Breast epithelium (tissue), 4 donors: ENCODE results near the gene NCOR1. TPM values are rescaled to one million over a fixed set of nuclear protein-coding genes. Genes with fewer than 3 reads are reported as not detected.

ENCODE experiments used
- DNase-seq, 2 donors: peaks; one replicate each; pipeline ENCODE4 v3.0.0-alpha.2; 2019; ENCODE audit warnings: low spot score in 2 of 2
- H3K27ac ChIP-seq, 2 donors: fragments of 200-600 bp; sonication (generic) in 1 of 2; one replicate each; pipeline ENCODE4 v1.5.1; 2016 to 2019; ENCODE audit warnings: mild to moderate bottlenecking in 1 of 2
- H3K27me3 ChIP-seq, 2 donors: fragments of 200-600 bp; sonication (generic) in 1 of 2; one replicate each; pipeline versions ENCODE4 v1.5.1 to v1.6.0; 2017 to 2019; ENCODE audit warnings: control low read depth in 1 of 2, mild to moderate bottlenecking in 1 of 2
- H3K36me3 ChIP-seq: fragments of 200-600 bp; one replicate; pipeline ENCODE4 v1.5.1; 2019
- H3K4me1 ChIP-seq, 2 donors: fragments of 200-600 bp; sonication (generic); one replicate each; pipeline ENCODE4 v1.5.1; 2016 to 2019; ENCODE audit warnings: control low read depth in 1 of 2
- H3K4me3 ChIP-seq, 3 donors: fragments of 200-600 bp; sonication (generic); 1 replicate in 2 of 3; 2 replicates in 1 of 3; pipeline ENCODE4 v1.5.1; 2016 to 2019; ENCODE audit warnings: mild to moderate bottlenecking in 3 of 3, moderate library complexity in 2 of 3
- H3K9me3 ChIP-seq, 2 donors: fragments of 200-600 bp; sonication (generic) in 1 of 2; one replicate each; pipeline ENCODE4 v1.5.1; 2016 to 2019; ENCODE audit warnings: control low read depth in 1 of 2
- POLR2A ChIP-seq: fragments of 450-650 bp; IDR thresholded peaks from one replicate; pipeline ENCODE4 v1.6.1; 2016; ENCODE audit warnings: antibody characterized with exemption, mild to moderate bottlenecking, moderate library complexity
- POLR2AphosphoS5 ChIP-seq, 3 donors: sonication (generic); formaldehyde crosslinking; IDR thresholded peaks; one replicate each; pipeline ENCODE4 v1.6.1; 2017; ENCODE audit warnings: antibody characterized with exemption in 3 of 3
- intact Hi-C: fragments of 100-400 bp; cut with DNase I; formaldehyde crosslinking; loops from one replicate; pipeline ENCODE4 v1.15.1; 2023; ENCODE audit warnings: low total_unique reads
- total RNA-seq, 3 donors: library from RNA; depleted of rRNA; stranded (reverse); fragments of >200 nt; gene quantifications; one replicate each; pipeline ENCODE4 v1.1.0, GENCODE V29; 2016
- TF ChIP-seq, protein P1 (sequence below), 3 donors: fragments of 450-650 bp; IDR thresholded peaks; one replicate each; pipeline ENCODE4 v1.5.1; 2016 to 2017; ENCODE audit warnings: antibody characterized with exemption in 3 of 3, mild to moderate bottlenecking in 3 of 3, moderate library complexity in 3 of 3

NCOR1 gene
- total RNA-seq, 3 donors from 2014 or later, result 118 to 229 (median 174) TPM

- H3K36me3 ChIP-seq, result no peaks in the 10 kb centered on the region
- TF ChIP-seq POLR2AphosphoS5 (IDR thresholded peaks at IDR 0.05) (no peak), POLR2A (no peak)
- TF ChIP-seq, protein P1, sequence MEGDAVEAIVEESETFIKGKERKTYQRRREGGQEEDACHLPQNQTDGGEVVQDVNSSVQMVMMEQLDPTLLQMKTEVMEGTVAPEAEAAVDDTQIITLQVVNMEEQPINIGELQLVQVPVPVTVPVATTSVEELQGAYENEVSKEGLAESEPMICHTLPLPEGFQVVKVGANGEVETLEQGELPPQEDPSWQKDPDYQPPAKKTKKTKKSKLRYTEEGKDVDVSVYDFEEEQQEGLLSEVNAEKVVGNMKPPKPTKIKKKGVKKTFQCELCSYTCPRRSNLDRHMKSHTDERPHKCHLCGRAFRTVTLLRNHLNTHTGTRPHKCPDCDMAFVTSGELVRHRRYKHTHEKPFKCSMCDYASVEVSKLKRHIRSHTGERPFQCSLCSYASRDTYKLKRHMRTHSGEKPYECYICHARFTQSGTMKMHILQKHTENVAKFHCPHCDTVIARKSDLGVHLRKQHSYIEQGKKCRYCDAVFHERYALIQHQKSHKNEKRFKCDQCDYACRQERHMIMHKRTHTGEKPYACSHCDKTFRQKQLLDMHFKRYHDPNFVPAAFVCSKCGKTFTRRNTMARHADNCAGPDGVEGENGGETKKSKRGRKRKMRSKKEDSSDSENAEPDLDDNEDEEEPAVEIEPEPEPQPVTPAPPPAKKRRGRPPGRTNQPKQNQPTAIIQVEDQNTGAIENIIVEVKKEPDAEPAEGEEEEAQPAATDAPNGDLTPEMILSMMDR (IDR thresholded peaks at IDR 0.05), result no peak
- intact Hi-C loops, result no loop called here
Measured at GRCh38 chr17:16007439-16007838, 207.9 kb downstream of the NCOR1 start.

GRCh38 chr17:16005636-16006035 is 209.7 kb downstream of the NCOR1 start:
- no peak overlapping the region for H3K4me3 ChIP-seq
- intact Hi-C loops, result no loop called here
- no peaks in the 10 kb centered on the region for H3K9me3 ChIP-seq
- H3K27me3 ChIP-seq, result no peaks in the 10 kb centered on the region
- no peaks in the 10 kb centered on the region for H3K36me3 ChIP-seq
- DNase-seq, result no peak
- peaks cover 0 to 8% of the 10 kb centered on the region in 2 donors for H3K4me1 ChIP-seq
- no peak overlapping the region for H3K27ac ChIP-seq
- TF ChIP-seq POLR2A (no peak), POLR2AphosphoS5 (IDR thresholded peaks at IDR 0.05) (no peak)
- TF ChIP-seq, protein P1 (IDR thresholded peaks at IDR 0.05), result no peak

More at GRCh38 chr17:16007439-16007838, 207.9 kb downstream of the NCOR1 start:
- Histone ChIP-seq H3K9me3 (no peaks in the 10 kb centered on the region), H3K4me1 (no peaks in the 10 kb centered on the region), H3K27ac (no peak overlapping the region), H3K4me3 (no peak overlapping the region), H3K27me3 (no peaks in the 10 kb centered on the region)
- no peak for DNase-seq

GRCh38 chr17:16003841-16004240 is 211.5 kb downstream of the NCOR1 start:
- H3K4me3 ChIP-seq, result no peak overlapping the region
- H3K9me3 ChIP-seq, result no peaks in the 10 kb centered on the region
- no peaks in the 10 kb centered on the region for H3K27me3 ChIP-seq
- TF ChIP-seq POLR2A, result no peak
- TF ChIP-seq, protein P1 (IDR thresholded peaks at IDR 0.05), result no peak
- no peak for TF ChIP-seq POLR2AphosphoS5 (IDR thresholded peaks at IDR 0.05)
- peak overlapping the region in 1 of 2 donors; percentile 11 for H3K27ac ChIP-seq
- DNase-seq, result no peak
- peaks cover 0 to 8% of the 10 kb centered on the region in 2 donors for H3K4me1 ChIP-seq
- no peaks in the 10 kb centered on the region for H3K36me3 ChIP-seq
- intact Hi-C loops, result no loop called here

DNA sequence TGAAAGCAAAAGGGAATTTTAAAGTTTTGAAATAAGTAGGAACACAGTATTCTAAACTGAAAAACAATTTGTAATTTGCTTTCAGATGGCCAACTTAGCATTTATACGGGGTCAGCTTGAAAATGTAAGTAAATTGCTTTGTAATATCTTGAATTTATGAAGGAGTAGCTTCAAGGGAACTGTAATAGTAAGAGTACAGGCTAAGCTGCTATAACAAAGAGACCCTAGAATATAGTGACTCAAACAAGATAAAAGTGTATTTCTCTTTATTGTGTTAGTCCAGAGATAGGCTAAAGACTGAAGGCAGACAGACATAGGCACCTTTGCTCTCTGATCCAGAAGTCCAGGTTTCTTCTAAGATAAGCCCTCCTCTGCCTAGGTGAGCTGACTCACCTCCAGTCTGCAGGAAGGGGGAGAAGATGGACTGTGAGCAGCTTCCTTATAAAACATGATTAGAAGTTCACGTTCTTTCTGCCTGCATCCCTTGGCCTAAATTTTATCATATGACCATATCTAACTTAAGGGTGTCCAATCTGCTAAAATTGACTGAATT is 212.6 kb downstream of the NCOR1 start:
- Histone ChIP-seq H3K4me1 (peaks cover 0 to 8% of the 10 kb centered on the region in 2 donors), H3K36me3 (no peaks in the 10 kb centered on the region), H3K27me3 (no peaks in the 10 kb centered on the region), H3K9me3 (no peaks in the 10 kb centered on the region), H3K27ac (no peak overlapping the region), H3K4me3 (no peak overlapping the region)
- TF ChIP-seq, protein P1 (IDR thresholded peaks at IDR 0.05), result no peak
- TF ChIP-seq POLR2AphosphoS5 (IDR thresholded peaks at IDR 0.05), result no peak
- no peak for TF ChIP-seq POLR2A
- intact Hi-C loops, result no loop called here
- no peak for DNase-seq

DNA sequence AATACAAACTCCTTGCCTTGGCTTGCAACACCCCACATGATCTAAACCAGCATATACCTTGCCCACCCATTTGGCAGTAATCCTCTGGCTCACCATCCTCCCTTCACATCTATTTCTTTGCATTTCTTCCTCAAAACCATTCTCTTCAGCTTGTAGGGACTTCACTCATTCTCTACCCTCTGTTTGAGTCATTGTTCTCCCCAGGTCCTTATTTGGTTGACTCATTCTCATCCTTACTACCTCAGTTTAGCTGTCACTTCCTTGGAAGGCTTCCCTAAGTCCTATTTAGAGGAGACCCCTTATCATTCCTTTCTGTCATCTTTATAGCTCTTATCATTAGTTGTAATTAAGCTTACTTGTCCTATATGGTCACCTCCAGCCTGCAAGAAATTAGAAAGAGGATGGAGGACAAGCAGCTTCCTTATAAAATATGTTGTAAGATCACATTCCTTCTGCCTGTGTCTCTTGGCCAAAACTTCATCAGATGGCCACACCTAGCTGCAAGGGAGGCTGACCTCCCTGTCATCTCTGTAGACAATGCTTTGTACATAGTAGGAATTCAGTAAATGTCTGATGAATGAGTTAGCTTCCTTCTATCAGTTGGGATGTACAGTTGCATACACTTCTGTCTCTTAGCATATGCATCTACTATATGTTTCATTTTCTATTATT is 214.0 kb downstream of the NCOR1 start:
- DNase-seq, result no peak
- Histone ChIP-seq H3K36me3 (no peaks in the 10 kb centered on the region), H3K27ac (no peak overlapping the region), H3K4me1 (peaks cover 0 to 8% of the 10 kb centered on the region in 2 donors), H3K27me3 (no peaks in the 10 kb centered on the region), H3K9me3 (no peaks in the 10 kb centered on the region), H3K4me3 (peak overlapping the region in 2 of 3 donors; percentile 81 to 94)
- intact Hi-C loops, result no loop called here
- no peak for TF ChIP-seq POLR2AphosphoS5 (IDR thresholded peaks at IDR 0.05)
- no peak for TF ChIP-seq POLR2A
- TF ChIP-seq, protein P1 (IDR thresholded peaks at IDR 0.05), result no peak
